Measurements from ENCODE around the gene NCK2.

The NCK2 gene

DNA sequence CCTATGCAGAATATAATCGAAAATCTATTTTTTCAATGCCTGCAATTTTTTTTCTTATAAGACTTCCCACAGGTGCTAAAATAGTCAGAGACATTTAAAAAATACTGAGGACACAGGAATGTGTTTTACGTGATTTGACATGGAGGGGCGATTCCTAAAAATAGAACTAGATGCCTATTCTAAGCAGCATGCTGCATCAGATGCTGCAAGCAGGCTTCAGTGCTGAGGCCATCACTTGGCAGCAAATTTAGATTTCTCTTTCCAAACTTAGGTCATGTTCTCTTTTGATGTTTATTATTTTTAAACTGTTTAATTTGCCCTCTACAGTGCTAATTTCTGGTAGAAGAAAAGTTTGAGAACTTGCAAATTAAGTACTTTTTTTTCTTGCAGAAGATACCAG lies 43.7 kb upstream of the NCK2 start:
- Histone ChIP-seq H3K9me3 (ENCODE audit: low read length) (no peaks in the 10 kb centered on the region), H2AFZ (ENCODE audit: low read length) (no peak overlapping the region), H3K4me1 (ENCODE audit: insufficient read depth, low read length, severe bottlenecking) (no peaks in the 10 kb centered on the region), H3F3A (ENCODE audit: insufficient read depth, low read length) (no peaks in the 10 kb centered on the region), H3K4me3 (ENCODE audit: low read depth, low read length, poor library complexity, severe bottlenecking) (no peak overlapping the region), H3K27me3 (ENCODE audit: insufficient read depth, low read length) (no peaks in the 10 kb centered on the region), H3K36me3 (ENCODE audit: insufficient read depth, low read length) (no peaks in the 10 kb centered on the region), H3K4me2 (ENCODE audit: low read length) (no peak overlapping the region), H4K20me1 (ENCODE audit: insufficient read depth, low read length) (no peaks in the 10 kb centered on the region), H3K27ac (ENCODE audit: low read depth, low read length, poor library complexity, severe bottlenecking) (no peak overlapping the region), H3K79me2 (ENCODE audit: insufficient read depth, low read length) (no peaks in the 10 kb centered on the region), H3K9me2 (ENCODE audit: low read depth, low read length) (no peaks in the 10 kb centered on the region), H3K9ac (ENCODE audit: low read length) (no peak overlapping the region)
- TF ChIP-seq, protein P1, sequence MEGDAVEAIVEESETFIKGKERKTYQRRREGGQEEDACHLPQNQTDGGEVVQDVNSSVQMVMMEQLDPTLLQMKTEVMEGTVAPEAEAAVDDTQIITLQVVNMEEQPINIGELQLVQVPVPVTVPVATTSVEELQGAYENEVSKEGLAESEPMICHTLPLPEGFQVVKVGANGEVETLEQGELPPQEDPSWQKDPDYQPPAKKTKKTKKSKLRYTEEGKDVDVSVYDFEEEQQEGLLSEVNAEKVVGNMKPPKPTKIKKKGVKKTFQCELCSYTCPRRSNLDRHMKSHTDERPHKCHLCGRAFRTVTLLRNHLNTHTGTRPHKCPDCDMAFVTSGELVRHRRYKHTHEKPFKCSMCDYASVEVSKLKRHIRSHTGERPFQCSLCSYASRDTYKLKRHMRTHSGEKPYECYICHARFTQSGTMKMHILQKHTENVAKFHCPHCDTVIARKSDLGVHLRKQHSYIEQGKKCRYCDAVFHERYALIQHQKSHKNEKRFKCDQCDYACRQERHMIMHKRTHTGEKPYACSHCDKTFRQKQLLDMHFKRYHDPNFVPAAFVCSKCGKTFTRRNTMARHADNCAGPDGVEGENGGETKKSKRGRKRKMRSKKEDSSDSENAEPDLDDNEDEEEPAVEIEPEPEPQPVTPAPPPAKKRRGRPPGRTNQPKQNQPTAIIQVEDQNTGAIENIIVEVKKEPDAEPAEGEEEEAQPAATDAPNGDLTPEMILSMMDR (IDR thresholded peaks at IDR 0.05; ENCODE audit: low read length), result no peak
- TF ChIP-seq EZH2 (IDR thresholded peaks at IDR 0.05; ENCODE audit: borderline replicate concordance, low read length), result no peak

DNA sequence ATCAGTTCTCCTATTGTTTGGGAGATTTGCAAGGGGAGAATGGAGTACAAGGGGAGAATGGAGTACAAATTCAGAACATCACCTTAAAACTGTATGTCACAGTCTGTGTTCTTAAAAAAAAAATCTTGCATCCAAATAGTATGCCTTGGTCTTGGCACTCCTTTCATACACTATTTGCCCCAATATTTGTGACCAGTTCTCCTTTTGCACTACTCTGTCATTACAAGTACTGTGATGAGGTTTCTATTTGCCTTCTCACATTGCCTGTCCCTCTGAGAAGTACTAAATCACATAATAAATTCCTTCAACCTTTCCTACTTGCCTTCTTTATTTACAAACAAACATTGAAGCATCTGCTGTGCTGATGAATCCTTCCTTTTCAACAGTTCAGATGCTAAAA lies 36.0 kb upstream of the NCK2 start:
- TF ChIP-seq EZH2 (IDR thresholded peaks at IDR 0.05; ENCODE audit: borderline replicate concordance, low read length), result no peak
- Histone ChIP-seq H3K4me3 (ENCODE audit: low read depth, low read length, poor library complexity, severe bottlenecking) (no peak overlapping the region), H3K9me2 (ENCODE audit: low read depth, low read length) (no peaks in the 10 kb centered on the region), H3K27ac (ENCODE audit: low read depth, low read length, poor library complexity, severe bottlenecking) (no peak overlapping the region), H3K4me2 (ENCODE audit: low read length) (no peak overlapping the region), H3K9ac (ENCODE audit: low read length) (no peak overlapping the region), H3K79me2 (ENCODE audit: insufficient read depth, low read length) (no peaks in the 10 kb centered on the region), H3K36me3 (ENCODE audit: insufficient read depth, low read length) (no peaks in the 10 kb centered on the region), H3K9me3 (ENCODE audit: low read length) (no peaks in the 10 kb centered on the region), H3K27me3 (ENCODE audit: insufficient read depth, low read length) (no peaks in the 10 kb centered on the region), H3F3A (ENCODE audit: insufficient read depth, low read length) (no peaks in the 10 kb centered on the region), H2AFZ (ENCODE audit: low read length) (no peak overlapping the region), H3K4me1 (ENCODE audit: insufficient read depth, low read length, severe bottlenecking) (no peaks in the 10 kb centered on the region), H4K20me1 (ENCODE audit: insufficient read depth, low read length) (no peaks in the 10 kb centered on the region)

DNA sequence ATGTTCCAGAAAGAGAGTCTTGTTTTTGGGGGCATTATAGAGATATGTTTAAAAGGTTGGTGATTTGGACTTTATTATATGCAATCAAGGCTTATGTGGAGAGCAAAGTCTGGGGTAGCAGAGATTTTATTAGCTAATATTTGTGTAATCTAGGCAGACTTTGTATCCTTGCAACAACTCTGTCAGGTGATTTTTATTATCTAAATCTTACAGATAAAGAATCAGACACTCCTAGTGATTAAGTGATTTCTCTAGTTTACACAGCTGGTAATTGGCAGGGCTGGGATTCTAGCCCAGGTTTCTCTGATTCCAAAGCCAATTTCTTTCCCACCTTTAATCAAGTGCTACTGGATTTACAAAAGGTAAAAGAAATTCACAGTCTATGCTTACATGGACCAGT lies 33.3 kb upstream of the NCK2 start:
- Histone ChIP-seq H3K36me3 (ENCODE audit: insufficient read depth, low read length) (no peaks in the 10 kb centered on the region), H3K9me2 (ENCODE audit: low read depth, low read length) (no peaks in the 10 kb centered on the region), H4K20me1 (ENCODE audit: insufficient read depth, low read length) (no peaks in the 10 kb centered on the region), H3K27ac (ENCODE audit: low read depth, low read length, poor library complexity, severe bottlenecking) (no peak overlapping the region), H3K79me2 (ENCODE audit: insufficient read depth, low read length) (no peaks in the 10 kb centered on the region), H3K4me2 (ENCODE audit: low read length) (no peak overlapping the region), H3F3A (ENCODE audit: insufficient read depth, low read length) (no peaks in the 10 kb centered on the region), H3K4me3 (ENCODE audit: low read depth, low read length, poor library complexity, severe bottlenecking) (no peak overlapping the region), H3K9ac (ENCODE audit: low read length) (no peak overlapping the region), H3K27me3 (ENCODE audit: insufficient read depth, low read length) (no peaks in the 10 kb centered on the region), H3K4me1 (ENCODE audit: insufficient read depth, low read length, severe bottlenecking) (no peaks in the 10 kb centered on the region), H3K9me3 (ENCODE audit: low read length) (no peaks in the 10 kb centered on the region), H2AFZ (ENCODE audit: low read length) (no peak overlapping the region)
- TF ChIP-seq, protein P1 (IDR thresholded peaks at IDR 0.05; ENCODE audit: low read length), result no peak
- no peak for TF ChIP-seq EZH2 (IDR thresholded peaks at IDR 0.05; ENCODE audit: borderline replicate concordance, low read length)

DNA sequence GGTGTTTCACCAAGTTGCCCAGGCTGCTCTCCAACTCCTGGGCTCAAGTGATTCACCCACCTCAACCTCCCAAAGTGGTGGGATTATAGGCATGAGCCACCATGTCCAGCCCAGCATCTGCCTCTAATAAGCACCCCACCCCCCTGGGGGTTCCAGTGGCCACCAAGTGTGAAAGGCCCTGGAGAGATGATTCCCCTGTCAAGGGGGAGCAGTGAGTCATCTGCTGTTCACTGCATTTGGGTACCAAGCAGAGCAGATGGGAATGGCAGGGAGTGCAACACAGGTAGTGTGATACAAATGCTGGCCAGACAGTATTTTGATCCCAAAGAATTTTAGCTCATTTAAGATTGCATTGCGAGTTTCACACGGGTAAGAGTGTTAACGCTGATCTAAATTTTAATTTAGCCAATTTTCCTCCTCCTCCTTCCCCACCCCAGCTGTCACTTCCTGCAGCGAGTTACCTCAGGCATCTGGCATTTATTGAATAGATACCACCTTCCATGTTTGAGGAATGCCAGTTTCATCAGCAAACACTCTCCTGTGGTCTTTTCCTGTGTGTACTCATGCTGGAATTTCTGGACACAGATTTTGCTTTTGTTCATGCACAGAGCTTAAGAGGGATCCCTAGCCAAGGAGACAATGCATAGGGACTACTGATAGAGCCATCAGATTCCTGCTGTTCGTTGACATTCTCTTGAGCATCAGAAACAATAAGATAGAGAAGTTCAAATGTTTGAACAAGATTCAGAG lies 32.4 kb upstream of the NCK2 start:
- H3K4me2 ChIP-seq (ENCODE audit: low read length), result no peak overlapping the region
- no peaks in the 10 kb centered on the region for H3K4me1 ChIP-seq (ENCODE audit: insufficient read depth, low read length, severe bottlenecking)
- no peaks in the 10 kb centered on the region for H3F3A ChIP-seq (ENCODE audit: insufficient read depth, low read length)
- no peaks in the 10 kb centered on the region for H4K20me1 ChIP-seq (ENCODE audit: insufficient read depth, low read length)
- no peaks in the 10 kb centered on the region for H3K9me2 ChIP-seq (ENCODE audit: low read depth, low read length)
- no peaks in the 10 kb centered on the region for H3K27me3 ChIP-seq (ENCODE audit: insufficient read depth, low read length)
- H3K9me3 ChIP-seq (ENCODE audit: low read length), result no peaks in the 10 kb centered on the region
- H2AFZ ChIP-seq (ENCODE audit: low read length), result no peak overlapping the region
- TF ChIP-seq, protein P1 (IDR thresholded peaks at IDR 0.05; ENCODE audit: low read length), result no peak
- no peak for TF ChIP-seq EZH2 (IDR thresholded peaks at IDR 0.05; ENCODE audit: borderline replicate concordance, low read length)
- no peak overlapping the region for H3K27ac ChIP-seq (ENCODE audit: low read depth, low read length, poor library complexity, severe bottlenecking)
- no peak overlapping the region for H3K9ac ChIP-seq (ENCODE audit: low read length)
- H3K79me2 ChIP-seq (ENCODE audit: insufficient read depth, low read length), result no peaks in the 10 kb centered on the region
- no peak overlapping the region for H3K4me3 ChIP-seq (ENCODE audit: low read depth, low read length, poor library complexity, severe bottlenecking)
- no peaks in the 10 kb centered on the region for H3K36me3 ChIP-seq (ENCODE audit: insufficient read depth, low read length)
